GM23338 (cell line): Measurements from ENCODE around the gene SLC45A1. TPM values are rescaled to one million over a fixed set of nuclear protein-coding genes. Genes with fewer than 3 reads are reported as not detected.

Experiments
- ATAC-seq: fragments of 200-7000 bp; cut with Tn5 transposase; 3 replicates; pipeline ENCODE4 v1.9.1; 2020
- DNase-seq: peaks from one replicate; pipeline ENCODE4 v3.0.0-alpha.2; 2015; ENCODE audit warnings: low spot score
- H2AFZ ChIP-seq: fragments of 200-600 bp; sonication (generic); 2 replicates; pipeline ENCODE4 v1.8.0; 2016; ENCODE audit warnings: antibody characterized with exemption, mild to moderate bottlenecking, moderate library complexity
- H3F3A ChIP-seq: fragments of 200-600 bp; sonication (generic); replicated peaks from 2 replicates; pipeline ENCODE4 v1.8.0; 2017; ENCODE audit warnings: antibody characterized with exemption, mixed run types, low read depth
- H3K27ac ChIP-seq: fragments of 200-600 bp; sonication (generic); 2 replicates; pipeline ENCODE4 v1.6.1; 2016; ENCODE audit warnings: low read depth
- H3K27me3 ChIP-seq: fragments of 200-600 bp; sonication (generic); 2 replicates; pipeline ENCODE4 v1.8.0; 2016; ENCODE audit warnings: mild to moderate bottlenecking, mixed run types, moderate library complexity; ENCODE audit not compliant: insufficient read depth
- H3K36me3 ChIP-seq: fragments of 200-600 bp; sonication (generic); 2 replicates; pipeline ENCODE4 v1.8.0; 2016; ENCODE audit warnings: mild to moderate bottlenecking; ENCODE audit not compliant: insufficient read depth
- H3K4me1 ChIP-seq: fragments of 200-600 bp; sonication (generic); 2 replicates; pipeline ENCODE4 v1.8.0; 2016; ENCODE audit warnings: mild to moderate bottlenecking, moderate library complexity; ENCODE audit not compliant: insufficient read depth
- H3K4me2 ChIP-seq: fragments of 200-600 bp; sonication (generic); 2 replicates; pipeline ENCODE4 v1.7.1; 2017; ENCODE audit warnings: mixed run types
- H3K4me3 ChIP-seq: fragments of 200-600 bp; sonication (generic); 2 replicates; pipeline ENCODE4 v1.6.1; 2016; ENCODE audit warnings: mixed run types
- H3K79me2 ChIP-seq: fragments of 200-600 bp; sonication (generic); replicated peaks from 2 replicates; pipeline ENCODE4 v1.8.0; 2017; ENCODE audit warnings: mild to moderate bottlenecking; ENCODE audit not compliant: insufficient read depth
- H3K9me2 ChIP-seq: fragments of 200-600 bp; sonication (generic); 2 replicates; pipeline ENCODE4 v1.8.0; 2017; ENCODE audit not compliant: insufficient read depth
- H4K20me1 ChIP-seq: fragments of 200-600 bp; sonication (generic); replicated peaks from 2 replicates; pipeline ENCODE4 v1.8.0; 2017; ENCODE audit warnings: mild to moderate bottlenecking; ENCODE audit not compliant: insufficient read depth
- H3K27ac Mint-ChIP-seq: 2 replicates; pipeline ENCODE4 v1.8.0; 2020; ENCODE audit warnings: inconsistent platforms, mild to moderate bottlenecking, moderate library complexity, mixed read lengths
- H3K27me3 Mint-ChIP-seq: 3 replicates; pipeline ENCODE4 v1.8.0; 2022; ENCODE audit warnings: low read depth, mild to moderate bottlenecking, moderate library complexity, mixed read lengths, inconsistent platforms; ENCODE audit not compliant: insufficient read depth, poor library complexity
- H3K36me3 Mint-ChIP-seq: 3 replicates; pipeline ENCODE4 v1.8.0; 2021; ENCODE audit warnings: low read depth, mild to moderate bottlenecking, inconsistent platforms, moderate library complexity, mixed read lengths
- H3K4me1 Mint-ChIP-seq: 3 replicates; pipeline ENCODE4 v1.8.0; 2020; ENCODE audit warnings: mild to moderate bottlenecking, inconsistent platforms, mixed read lengths
- H3K4me3 Mint-ChIP-seq: 3 replicates; pipeline ENCODE4 v1.8.0; 2021; ENCODE audit warnings: moderate library complexity, mild to moderate bottlenecking, inconsistent platforms, mixed read lengths
- H3K9me3 Mint-ChIP-seq: 3 replicates; pipeline ENCODE4 v1.8.0; 2020; ENCODE audit warnings: moderate library complexity, mild to moderate bottlenecking, inconsistent platforms, mixed read lengths
- EZH2phosphoT487 ChIP-seq: fragments of 200-600 bp; sonication (generic); IDR thresholded peaks from one replicate; pipeline ENCODE4 v1.8.1; 2018; ENCODE audit warnings: antibody characterized with exemption; ENCODE audit not compliant: unreplicated experiment
- JUNB ChIP-seq: IDR thresholded peaks from one replicate; pipeline ENCODE4 v1.6.1; 2016; ENCODE audit warnings: antibody characterized with exemption; ENCODE audit not compliant: unreplicated experiment
- STAT1 ChIP-seq: IDR thresholded peaks from one replicate; pipeline ENCODE4 v1.6.1; 2016; ENCODE audit warnings: antibody characterized with exemption; ENCODE audit not compliant: unreplicated experiment
- ZNF331 ChIP-seq: fragments of 250-450 bp; sonication (Bioruptor Pico); IDR thresholded peaks from 2 replicates; pipeline ENCODE4 v1.5.0; 2020; ENCODE audit warnings: low read depth, mild to moderate bottlenecking, moderate library complexity
- polyA plus RNA-seq: library from polyadenylated mRNA; unstranded; fragments of >200 nt; fragmentation: Nextera tagmentation; extraction: Ambion mirVana; gene quantifications from 2 replicates; pipeline ENCODE4 v1.2.1, GENCODE V29; 2016
- total RNA-seq: library from RNA; depleted of rRNA; stranded (reverse); fragments of >200 nt; shearing (Covaris generic); gene quantifications from 2 replicates; pipeline ENCODE4 v1.2.3, GENCODE V29; 2014
- TF ChIP-seq, protein P1 (sequence below): IDR thresholded peaks from one replicate; pipeline ENCODE4 v1.6.1; 2018; ENCODE audit warnings: antibody characterized with exemption; ENCODE audit not compliant: unreplicated experiment
- TF ChIP-seq, protein P2 (sequence below), 2 experiments: fragments of 200-600 bp in 1 of 2; sonication (generic) in 1 of 2; conservative IDR thresholded peaks; 2 replicates each; pipeline versions ENCODE4 v1.5.1 to v1.6.1; 2016 to 2017; ENCODE audit warnings: antibody characterized with exemption in 2 of 2, low read depth in 2 of 2, mild to moderate bottlenecking in 2 of 2, moderate library complexity in 1 of 2
- TF ChIP-seq, protein P3 (sequence below): fragments of 250-450 bp; sonication (Bioruptor Pico); IDR thresholded peaks from 2 replicates; pipeline ENCODE4 v1.5.0; 2020; ENCODE audit warnings: mild to moderate bottlenecking, moderate library complexity

Gene SLC45A1
- total and polyA plus RNA-seq, 2 experiments from 2014 or later = 1.3 to 2.3 TPM

DNA sequence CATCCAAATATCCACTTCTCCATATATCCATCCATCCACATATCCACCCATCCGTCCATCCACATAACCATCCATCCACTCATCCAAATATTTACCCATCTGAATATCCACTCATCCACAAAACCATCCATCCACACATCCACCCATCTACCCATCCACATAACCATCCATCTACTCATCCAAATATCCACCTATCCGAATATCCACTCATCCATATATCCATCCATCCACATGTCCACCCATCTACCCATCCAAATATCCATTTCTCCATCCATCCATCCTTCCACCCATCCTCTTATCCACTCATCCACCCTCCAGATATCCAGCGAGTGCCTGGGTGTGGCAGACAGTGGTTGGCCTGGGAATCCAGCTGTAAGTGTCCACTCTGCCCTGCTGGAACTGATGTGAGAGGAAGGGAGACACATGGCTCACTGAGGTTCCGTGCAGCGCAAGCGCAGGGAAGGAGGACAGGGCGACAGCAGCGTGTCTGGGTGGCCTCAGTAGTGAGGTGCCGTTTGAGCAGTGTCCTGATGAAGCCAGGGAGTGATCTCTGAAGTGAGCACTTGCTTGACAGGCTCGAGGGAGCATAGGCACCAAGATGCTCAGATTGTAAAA lies 27.1 kb downstream of the SLC45A1 start:
- Histone ChIP-seq H3K4me2 (no peak overlapping the region), H3K79me2 (no peaks in the 10 kb centered on the region), H3K27me3 (no peaks in the 10 kb centered on the region), H3K4me1 (no peaks in the 10 kb centered on the region), H3K4me3 (no peak overlapping the region), H3F3A (no peaks in the 10 kb centered on the region), H4K20me1 (no peaks in the 10 kb centered on the region; the same call in 1 of the 2 replicates), H3K9me2 (no peaks in the 10 kb centered on the region; the same call in 1 of the 2 replicates), H2AFZ (no peak overlapping the region), H3K27ac (no peak overlapping the region), H3K36me3 (no peaks in the 10 kb centered on the region)
- peaks cover 17% of the 10 kb centered on the region; the same call in 2 of the 3 replicates for H3K4me1 Mint-ChIP-seq
- no peak for DNase-seq
- H3K4me3 Mint-ChIP-seq = no peak overlapping the region
- peaks cover 2% of the 10 kb centered on the region; the same call in 2 of the 3 replicates for H3K9me3 Mint-ChIP-seq
- no peak overlapping the region for H3K27ac Mint-ChIP-seq
- TF ChIP-seq, protein P1, sequence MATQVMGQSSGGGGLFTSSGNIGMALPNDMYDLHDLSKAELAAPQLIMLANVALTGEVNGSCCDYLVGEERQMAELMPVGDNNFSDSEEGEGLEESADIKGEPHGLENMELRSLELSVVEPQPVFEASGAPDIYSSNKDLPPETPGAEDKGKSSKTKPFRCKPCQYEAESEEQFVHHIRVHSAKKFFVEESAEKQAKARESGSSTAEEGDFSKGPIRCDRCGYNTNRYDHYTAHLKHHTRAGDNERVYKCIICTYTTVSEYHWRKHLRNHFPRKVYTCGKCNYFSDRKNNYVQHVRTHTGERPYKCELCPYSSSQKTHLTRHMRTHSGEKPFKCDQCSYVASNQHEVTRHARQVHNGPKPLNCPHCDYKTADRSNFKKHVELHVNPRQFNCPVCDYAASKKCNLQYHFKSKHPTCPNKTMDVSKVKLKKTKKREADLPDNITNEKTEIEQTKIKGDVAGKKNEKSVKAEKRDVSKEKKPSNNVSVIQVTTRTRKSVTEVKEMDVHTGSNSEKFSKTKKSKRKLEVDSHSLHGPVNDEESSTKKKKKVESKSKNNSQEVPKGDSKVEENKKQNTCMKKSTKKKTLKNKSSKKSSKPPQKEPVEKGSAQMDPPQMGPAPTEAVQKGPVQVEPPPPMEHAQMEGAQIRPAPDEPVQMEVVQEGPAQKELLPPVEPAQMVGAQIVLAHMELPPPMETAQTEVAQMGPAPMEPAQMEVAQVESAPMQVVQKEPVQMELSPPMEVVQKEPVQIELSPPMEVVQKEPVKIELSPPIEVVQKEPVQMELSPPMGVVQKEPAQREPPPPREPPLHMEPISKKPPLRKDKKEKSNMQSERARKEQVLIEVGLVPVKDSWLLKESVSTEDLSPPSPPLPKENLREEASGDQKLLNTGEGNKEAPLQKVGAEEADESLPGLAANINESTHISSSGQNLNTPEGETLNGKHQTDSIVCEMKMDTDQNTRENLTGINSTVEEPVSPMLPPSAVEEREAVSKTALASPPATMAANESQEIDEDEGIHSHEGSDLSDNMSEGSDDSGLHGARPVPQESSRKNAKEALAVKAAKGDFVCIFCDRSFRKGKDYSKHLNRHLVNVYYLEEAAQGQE = no peak
- no peak for TF ChIP-seq STAT1
- no peak for TF ChIP-seq JUNB
- TF ChIP-seq ZNF331 (CRISPR knock-in tag) = no peak
- TF ChIP-seq, protein P2, sequence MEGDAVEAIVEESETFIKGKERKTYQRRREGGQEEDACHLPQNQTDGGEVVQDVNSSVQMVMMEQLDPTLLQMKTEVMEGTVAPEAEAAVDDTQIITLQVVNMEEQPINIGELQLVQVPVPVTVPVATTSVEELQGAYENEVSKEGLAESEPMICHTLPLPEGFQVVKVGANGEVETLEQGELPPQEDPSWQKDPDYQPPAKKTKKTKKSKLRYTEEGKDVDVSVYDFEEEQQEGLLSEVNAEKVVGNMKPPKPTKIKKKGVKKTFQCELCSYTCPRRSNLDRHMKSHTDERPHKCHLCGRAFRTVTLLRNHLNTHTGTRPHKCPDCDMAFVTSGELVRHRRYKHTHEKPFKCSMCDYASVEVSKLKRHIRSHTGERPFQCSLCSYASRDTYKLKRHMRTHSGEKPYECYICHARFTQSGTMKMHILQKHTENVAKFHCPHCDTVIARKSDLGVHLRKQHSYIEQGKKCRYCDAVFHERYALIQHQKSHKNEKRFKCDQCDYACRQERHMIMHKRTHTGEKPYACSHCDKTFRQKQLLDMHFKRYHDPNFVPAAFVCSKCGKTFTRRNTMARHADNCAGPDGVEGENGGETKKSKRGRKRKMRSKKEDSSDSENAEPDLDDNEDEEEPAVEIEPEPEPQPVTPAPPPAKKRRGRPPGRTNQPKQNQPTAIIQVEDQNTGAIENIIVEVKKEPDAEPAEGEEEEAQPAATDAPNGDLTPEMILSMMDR (conservative IDR thresholded peaks at IDR 0.05; ENCODE audit: low read depth in 2 of 2) = no peak
- TF ChIP-seq, protein P3, sequence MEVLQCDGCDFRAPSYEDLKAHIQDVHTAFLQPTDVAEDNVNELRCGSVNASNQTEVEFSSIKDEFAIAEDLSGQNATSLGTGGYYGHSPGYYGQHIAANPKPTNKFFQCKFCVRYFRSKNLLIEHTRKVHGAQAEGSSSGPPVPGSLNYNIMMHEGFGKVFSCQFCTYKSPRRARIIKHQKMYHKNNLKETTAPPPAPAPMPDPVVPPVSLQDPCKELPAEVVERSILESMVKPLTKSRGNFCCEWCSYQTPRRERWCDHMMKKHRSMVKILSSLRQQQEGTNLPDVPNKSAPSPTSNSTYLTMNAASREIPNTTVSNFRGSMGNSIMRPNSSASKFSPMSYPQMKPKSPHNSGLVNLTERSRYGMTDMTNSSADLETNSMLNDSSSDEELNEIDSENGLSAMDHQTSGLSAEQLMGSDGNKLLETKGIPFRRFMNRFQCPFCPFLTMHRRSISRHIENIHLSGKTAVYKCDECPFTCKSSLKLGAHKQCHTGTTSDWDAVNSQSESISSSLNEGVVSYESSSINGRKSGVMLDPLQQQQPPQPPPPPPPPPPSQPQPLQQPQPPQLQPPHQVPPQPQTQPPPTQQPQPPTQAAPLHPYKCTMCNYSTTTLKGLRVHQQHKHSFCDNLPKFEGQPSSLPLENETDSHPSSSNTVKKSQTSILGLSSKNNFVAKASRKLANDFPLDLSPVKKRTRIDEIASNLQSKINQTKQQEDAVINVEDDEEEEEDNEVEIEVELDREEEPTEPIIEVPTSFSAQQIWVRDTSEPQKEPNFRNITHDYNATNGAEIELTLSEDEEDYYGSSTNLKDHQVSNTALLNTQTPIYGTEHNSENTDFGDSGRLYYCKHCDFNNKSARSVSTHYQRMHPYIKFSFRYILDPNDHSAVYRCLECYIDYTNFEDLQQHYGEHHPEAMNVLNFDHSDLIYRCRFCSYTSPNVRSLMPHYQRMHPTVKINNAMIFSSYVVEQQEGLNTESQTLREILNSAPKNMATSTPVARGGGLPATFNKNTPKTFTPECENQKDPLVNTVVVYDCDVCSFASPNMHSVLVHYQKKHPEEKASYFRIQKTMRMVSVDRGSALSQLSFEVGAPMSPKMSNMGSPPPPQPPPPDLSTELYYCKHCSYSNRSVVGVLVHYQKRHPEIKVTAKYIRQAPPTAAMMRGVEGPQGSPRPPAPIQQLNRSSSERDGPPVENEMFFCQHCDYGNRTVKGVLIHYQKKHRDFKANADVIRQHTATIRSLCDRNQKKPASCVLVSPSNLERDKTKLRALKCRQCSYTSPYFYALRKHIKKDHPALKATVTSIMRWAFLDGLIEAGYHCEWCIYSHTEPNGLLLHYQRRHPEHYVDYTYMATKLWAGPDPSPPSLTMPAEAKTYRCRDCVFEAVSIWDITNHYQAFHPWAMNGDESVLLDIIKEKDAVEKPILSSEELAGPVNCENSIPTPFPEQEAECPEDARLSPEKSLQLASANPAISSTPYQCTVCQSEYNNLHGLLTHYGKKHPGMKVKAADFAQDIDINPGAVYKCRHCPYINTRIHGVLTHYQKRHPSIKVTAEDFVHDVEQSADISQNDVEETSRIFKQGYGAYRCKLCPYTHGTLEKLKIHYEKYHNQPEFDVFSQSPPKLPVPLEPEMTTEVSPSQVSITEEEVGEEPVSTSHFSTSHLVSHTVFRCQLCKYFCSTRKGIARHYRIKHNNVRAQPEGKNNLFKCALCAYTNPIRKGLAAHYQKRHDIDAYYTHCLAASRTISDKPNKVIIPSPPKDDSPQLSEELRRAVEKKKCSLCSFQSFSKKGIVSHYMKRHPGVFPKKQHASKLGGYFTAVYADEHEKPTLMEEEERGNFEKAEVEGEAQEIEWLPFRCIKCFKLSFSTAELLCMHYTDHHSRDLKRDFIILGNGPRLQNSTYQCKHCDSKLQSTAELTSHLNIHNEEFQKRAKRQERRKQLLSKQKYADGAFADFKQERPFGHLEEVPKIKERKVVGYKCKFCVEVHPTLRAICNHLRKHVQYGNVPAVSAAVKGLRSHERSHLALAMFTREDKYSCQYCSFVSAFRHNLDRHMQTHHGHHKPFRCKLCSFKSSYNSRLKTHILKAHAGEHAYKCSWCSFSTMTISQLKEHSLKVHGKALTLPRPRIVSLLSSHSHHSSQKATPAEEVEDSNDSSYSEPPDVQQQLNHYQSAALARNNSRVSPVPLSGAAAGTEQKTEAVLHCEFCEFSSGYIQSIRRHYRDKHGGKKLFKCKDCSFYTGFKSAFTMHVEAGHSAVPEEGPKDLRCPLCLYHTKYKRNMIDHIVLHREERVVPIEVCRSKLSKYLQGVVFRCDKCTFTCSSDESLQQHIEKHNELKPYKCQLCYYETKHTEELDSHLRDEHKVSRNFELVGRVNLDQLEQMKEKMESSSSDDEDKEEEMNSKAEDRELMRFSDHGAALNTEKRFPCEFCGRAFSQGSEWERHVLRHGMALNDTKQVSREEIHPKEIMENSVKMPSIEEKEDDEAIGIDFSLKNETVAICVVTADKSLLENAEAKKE = no peak
- TF ChIP-seq EZH2phosphoT487 = no peak
- peaks cover 17% of the 10 kb centered on the region for H3K27me3 Mint-ChIP-seq
- no peaks in the 10 kb centered on the region; the same call in 2 of the 3 replicates for H3K36me3 Mint-ChIP-seq
- no peak for ATAC-seq
